ENCODE measurements around the gene MC5R.

GRCh38 chr18:13836559-13836958, 12.6 kb downstream of the MC5R start:
- TF ChIP-seq, protein P1, sequence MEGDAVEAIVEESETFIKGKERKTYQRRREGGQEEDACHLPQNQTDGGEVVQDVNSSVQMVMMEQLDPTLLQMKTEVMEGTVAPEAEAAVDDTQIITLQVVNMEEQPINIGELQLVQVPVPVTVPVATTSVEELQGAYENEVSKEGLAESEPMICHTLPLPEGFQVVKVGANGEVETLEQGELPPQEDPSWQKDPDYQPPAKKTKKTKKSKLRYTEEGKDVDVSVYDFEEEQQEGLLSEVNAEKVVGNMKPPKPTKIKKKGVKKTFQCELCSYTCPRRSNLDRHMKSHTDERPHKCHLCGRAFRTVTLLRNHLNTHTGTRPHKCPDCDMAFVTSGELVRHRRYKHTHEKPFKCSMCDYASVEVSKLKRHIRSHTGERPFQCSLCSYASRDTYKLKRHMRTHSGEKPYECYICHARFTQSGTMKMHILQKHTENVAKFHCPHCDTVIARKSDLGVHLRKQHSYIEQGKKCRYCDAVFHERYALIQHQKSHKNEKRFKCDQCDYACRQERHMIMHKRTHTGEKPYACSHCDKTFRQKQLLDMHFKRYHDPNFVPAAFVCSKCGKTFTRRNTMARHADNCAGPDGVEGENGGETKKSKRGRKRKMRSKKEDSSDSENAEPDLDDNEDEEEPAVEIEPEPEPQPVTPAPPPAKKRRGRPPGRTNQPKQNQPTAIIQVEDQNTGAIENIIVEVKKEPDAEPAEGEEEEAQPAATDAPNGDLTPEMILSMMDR (IDR thresholded peaks at IDR 0.05): no peak
- no peak for TF ChIP-seq POLR2A (IDR thresholded peaks at IDR 0.05)
